ENCODE data around the gene AMBRA1. TPM values are rescaled to one million over a fixed set of nuclear protein-coding genes. Genes with fewer than 3 reads are reported as not detected.

Gene AMBRA1
- total RNA-seq, 3 donors from 2014 or later (not counting 1 experiment from before 2014, with no cell fraction given) = 41.3 to 52.7 (median 46.2) TPM

DNA sequence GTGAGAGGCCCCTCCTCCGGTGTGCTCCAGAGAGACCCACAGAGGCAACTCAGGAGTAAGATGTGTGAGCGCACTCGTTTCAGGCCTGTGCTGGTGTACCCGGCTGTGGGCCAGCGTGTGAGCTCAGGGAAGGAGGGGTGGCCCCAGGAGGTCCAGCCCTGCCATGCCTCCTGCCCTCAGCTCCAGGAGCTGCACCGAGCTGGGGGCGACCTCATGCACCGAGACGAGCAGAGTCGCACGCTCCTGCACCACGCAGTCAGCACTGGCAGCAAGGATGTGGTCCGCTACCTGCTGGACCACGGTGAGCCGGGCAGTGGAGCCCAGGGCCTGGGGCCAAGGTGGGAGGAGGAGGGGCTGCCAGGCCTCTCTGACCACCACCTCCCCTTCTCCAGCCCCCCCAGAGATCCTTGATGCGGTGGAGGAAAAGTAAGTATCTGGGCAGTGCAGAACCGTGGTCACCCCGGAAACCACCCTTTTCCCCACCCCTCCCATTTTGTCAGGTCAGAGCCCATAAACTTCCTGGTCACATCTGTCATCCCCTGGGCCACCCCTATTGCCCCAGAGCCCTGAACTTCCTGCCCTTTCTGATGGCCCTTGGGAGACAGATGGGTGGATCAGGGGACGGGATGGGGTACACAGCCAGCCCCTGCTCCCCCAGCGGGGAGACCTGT lies 214.9 kb downstream of the AMBRA1 start:
- intact Hi-C loops (cut with micrococcal nuclease) = no loop called here

DNA sequence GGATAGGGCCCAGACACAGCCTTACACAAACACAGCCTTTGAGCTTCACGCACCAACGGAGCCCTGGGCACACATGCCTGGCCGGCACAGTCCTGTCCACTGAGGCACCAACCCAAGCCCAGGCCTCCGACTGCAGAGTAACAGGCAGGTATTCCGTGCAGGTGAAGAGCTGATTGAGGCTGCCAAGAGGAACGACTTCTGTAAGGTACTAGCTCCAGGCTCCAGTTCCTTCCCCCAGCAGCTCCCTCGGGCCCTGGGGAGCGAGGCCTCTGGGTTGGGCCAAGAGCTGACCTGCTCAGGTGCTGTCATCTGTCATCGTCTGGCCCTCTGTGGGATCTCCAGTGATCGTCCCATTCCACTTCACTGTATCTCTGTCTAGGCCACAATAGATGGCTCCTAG lies 215.5 kb downstream of the AMBRA1 start:
- Mint-ChIP-seq H3K36me3 (no peaks in the 10 kb centered on the region), H3K9me3 (no peaks in the 10 kb centered on the region), H3K4me1 (peaks cover 13 to 38% of the 10 kb centered on the region in 2 donors), H3K27ac (peak overlapping the region; percentile 72 to 85), H3K4me3 (no peak overlapping the region), H3K27me3 (ENCODE audit: low read depth in 2 of 2) (peaks cover 0 to 4% of the 10 kb centered on the region in 2 donors)
- Histone ChIP-seq H3K27ac (ENCODE audit: low read length) (no peak overlapping the region), H3K9me3 (ENCODE audit: control insufficient read depth, insufficient read depth, low read length) (no peaks in the 10 kb centered on the region), H3K27me3 (ENCODE audit: control insufficient read depth, insufficient read depth, low read length) (peaks cover 6% of the 10 kb centered on the region), H3K36me3 (ENCODE audit: control insufficient read depth, insufficient read depth, low read length) (peaks cover 50% of the 10 kb centered on the region), H3K4me3 (ENCODE audit: low read length) (no peak overlapping the region), H3K4me1 (ENCODE audit: control insufficient read depth, insufficient read depth, low read length) (peaks cover 45% of the 10 kb centered on the region)
- intact Hi-C loops (cut with micrococcal nuclease) = no loop called here
- ATAC-seq = no peak
- TF ChIP-seq, protein P1, sequence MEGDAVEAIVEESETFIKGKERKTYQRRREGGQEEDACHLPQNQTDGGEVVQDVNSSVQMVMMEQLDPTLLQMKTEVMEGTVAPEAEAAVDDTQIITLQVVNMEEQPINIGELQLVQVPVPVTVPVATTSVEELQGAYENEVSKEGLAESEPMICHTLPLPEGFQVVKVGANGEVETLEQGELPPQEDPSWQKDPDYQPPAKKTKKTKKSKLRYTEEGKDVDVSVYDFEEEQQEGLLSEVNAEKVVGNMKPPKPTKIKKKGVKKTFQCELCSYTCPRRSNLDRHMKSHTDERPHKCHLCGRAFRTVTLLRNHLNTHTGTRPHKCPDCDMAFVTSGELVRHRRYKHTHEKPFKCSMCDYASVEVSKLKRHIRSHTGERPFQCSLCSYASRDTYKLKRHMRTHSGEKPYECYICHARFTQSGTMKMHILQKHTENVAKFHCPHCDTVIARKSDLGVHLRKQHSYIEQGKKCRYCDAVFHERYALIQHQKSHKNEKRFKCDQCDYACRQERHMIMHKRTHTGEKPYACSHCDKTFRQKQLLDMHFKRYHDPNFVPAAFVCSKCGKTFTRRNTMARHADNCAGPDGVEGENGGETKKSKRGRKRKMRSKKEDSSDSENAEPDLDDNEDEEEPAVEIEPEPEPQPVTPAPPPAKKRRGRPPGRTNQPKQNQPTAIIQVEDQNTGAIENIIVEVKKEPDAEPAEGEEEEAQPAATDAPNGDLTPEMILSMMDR (IDR thresholded peaks at IDR 0.05) = no peak
- 93% methylated on average over 10 of the region's 10 CpGs for WGBS (ENCODE audit: insufficient coverage)
- no peak for DNase-seq

More for the DNA sequence above, 214.9 kb downstream of the AMBRA1 start:
- H3K4me3 Mint-ChIP-seq = peak overlapping the region; percentile 69
- peak overlapping the region; percentile 64 for H3K27ac ChIP-seq (ENCODE audit: low read length)
- H3K27me3 Mint-ChIP-seq (ENCODE audit: low read depth in 2 of 2) = peaks cover 0 to 7% of the 10 kb centered on the region in 2 donors
- H3K27ac Mint-ChIP-seq = peak overlapping the region; percentile 72 to 85
- peaks cover 13 to 38% of the 10 kb centered on the region in 2 donors for H3K4me1 Mint-ChIP-seq
- H3K36me3 Mint-ChIP-seq = no peaks in the 10 kb centered on the region
- peaks cover 10% of the 10 kb centered on the region for H3K27me3 ChIP-seq (ENCODE audit: control insufficient read depth, insufficient read depth, low read length)
- H3K9me3 ChIP-seq (ENCODE audit: control insufficient read depth, insufficient read depth, low read length) = no peaks in the 10 kb centered on the region
- no peak overlapping the region for H3K4me3 ChIP-seq (ENCODE audit: low read length)
- peaks cover 46% of the 10 kb centered on the region for H3K36me3 ChIP-seq (ENCODE audit: control insufficient read depth, insufficient read depth, low read length)
- TF ChIP-seq, protein P1 (IDR thresholded peaks at IDR 0.05) = no peak
- 64% methylated on average over 19 of the region's 20 CpGs for WGBS (ENCODE audit: insufficient coverage)
- DNase-seq (no peak), ATAC-seq (peak in 2 of 3 donors; percentile 25 to 33)
- H3K4me1 ChIP-seq (ENCODE audit: control insufficient read depth, insufficient read depth, low read length) = peaks cover 45% of the 10 kb centered on the region
- no peaks in the 10 kb centered on the region for H3K9me3 Mint-ChIP-seq

DNA sequence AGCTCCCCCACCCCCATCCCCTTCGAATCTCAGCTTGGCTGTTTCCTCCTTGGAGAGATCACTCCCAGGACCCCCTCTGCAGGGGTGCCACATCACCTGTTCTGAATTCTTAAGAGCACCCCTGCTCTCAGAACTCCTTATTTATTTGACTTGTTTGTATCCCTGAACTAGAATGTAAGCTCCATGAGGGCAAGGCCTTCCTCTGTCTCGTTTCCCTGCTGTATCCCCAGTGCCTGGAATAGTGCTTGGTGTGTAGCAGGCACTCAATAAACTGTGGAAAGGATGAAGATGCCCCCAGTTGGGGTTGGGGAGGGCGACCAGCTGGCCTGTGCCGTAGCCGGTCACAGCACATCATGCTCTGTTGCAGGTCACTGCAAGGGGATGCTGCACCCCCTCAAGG lies 216.0 kb downstream of the AMBRA1 start:
- Mint-ChIP-seq H3K27me3 (ENCODE audit: low read depth in 2 of 2) (peaks cover 0 to 4% of the 10 kb centered on the region in 2 donors), H3K9me3 (no peaks in the 10 kb centered on the region), H3K36me3 (no peaks in the 10 kb centered on the region), H3K4me1 (peaks cover 13 to 38% of the 10 kb centered on the region in 2 donors), H3K27ac (peak overlapping the region; percentile 65 to 72), H3K4me3 (no peak overlapping the region)
- Histone ChIP-seq H3K36me3 (ENCODE audit: control insufficient read depth, insufficient read depth, low read length) (peaks cover 53% of the 10 kb centered on the region), H3K27me3 (ENCODE audit: control insufficient read depth, insufficient read depth, low read length) (peaks cover 6% of the 10 kb centered on the region), H3K9me3 (ENCODE audit: control insufficient read depth, insufficient read depth, low read length) (no peaks in the 10 kb centered on the region), H3K27ac (ENCODE audit: low read length) (no peak overlapping the region), H3K4me3 (ENCODE audit: low read length) (no peak overlapping the region), H3K4me1 (ENCODE audit: control insufficient read depth, insufficient read depth, low read length) (peaks cover 43% of the 10 kb centered on the region)
- 100% methylated on average over 5 of the region's 5 CpGs for WGBS (ENCODE audit: insufficient coverage)
- TF ChIP-seq, protein P1 (IDR thresholded peaks at IDR 0.05) = no peak
- intact Hi-C loops (cut with micrococcal nuclease) = no loop called here
- ATAC-seq (no peak), DNase-seq (no peak)

Measured in natural killer cell (primary cell).